Progenitor cell of endocrine pancreas (in vitro differentiated cells): ENCODE data around the gene RNASE7. TPM values are rescaled to one million over a fixed set of nuclear protein-coding genes. Genes with fewer than 3 reads are reported as not detected.

ENCODE experiments used
- DNase-seq: peaks from one replicate; pipeline ENCODE4 v3.0.0; 2021; ENCODE audit warnings: low spot score; ENCODE audit not compliant: unreplicated experiment
- H3K27ac Mint-ChIP-seq: 2 replicates; pipeline ENCODE4 v1.8.0; 2021; ENCODE audit warnings: mild to moderate bottlenecking, moderate library complexity, mixed read lengths
- H3K27me3 Mint-ChIP-seq: 2 replicates; pipeline ENCODE4 v1.8.0; 2021; ENCODE audit warnings: mixed read lengths
- H3K36me3 Mint-ChIP-seq: 2 replicates; pipeline ENCODE4 v1.8.0; 2022; ENCODE audit warnings: mixed read lengths; ENCODE audit not compliant: insufficient read depth
- H3K4me1 Mint-ChIP-seq: 2 replicates; pipeline ENCODE4 v1.8.0; 2021; ENCODE audit warnings: low read depth, mixed read lengths
- H3K4me3 Mint-ChIP-seq: 2 replicates; pipeline ENCODE4 v1.8.0; 2021; ENCODE audit warnings: low read depth, mild to moderate bottlenecking, moderate library complexity, mixed read lengths
- H3K9me3 Mint-ChIP-seq: 2 replicates; pipeline ENCODE4 v1.8.0; 2021; ENCODE audit warnings: low read depth, mixed read lengths
- CTCF ChIP-seq: fragments of 200-600 bp; sonication (generic); IDR thresholded peaks from one replicate; pipeline ENCODE4 v1.5.0; 2021; ENCODE audit warnings: antibody characterized with exemption, mild to moderate bottlenecking; ENCODE audit not compliant: unreplicated experiment
- total RNA-seq: library from RNA; stranded (reverse); gene quantifications from 2 replicates; pipeline ENCODE4 v1.2.1, GENCODE V29; 2021

The RNASE7 gene
- total RNA-seq, 1 donor from 2014 or later = not detected

GRCh38 chr14:21074398-21075272 lies 32.5 kb downstream of the RNASE7 start:
- no peak overlapping the region for H3K4me3 Mint-ChIP-seq
- H3K4me1 Mint-ChIP-seq = peaks cover 13% of the 10 kb centered on the region
- no peak for TF ChIP-seq CTCF
- no peaks in the 10 kb centered on the region for H3K9me3 Mint-ChIP-seq
- peaks cover 23% of the 10 kb centered on the region for H3K36me3 Mint-ChIP-seq
- no peaks in the 10 kb centered on the region for H3K27me3 Mint-ChIP-seq
- no peak overlapping the region for H3K27ac Mint-ChIP-seq
- DNase-seq = no peak

- H3K9me3 Mint-ChIP-seq = no peaks in the 10 kb centered on the region
- peaks cover 29% of the 10 kb centered on the region for H3K36me3 Mint-ChIP-seq
- DNase-seq = no peak
- no peaks in the 10 kb centered on the region for H3K27me3 Mint-ChIP-seq
- no peak for TF ChIP-seq CTCF
- no peak overlapping the region for H3K4me3 Mint-ChIP-seq
- no peak overlapping the region for H3K27ac Mint-ChIP-seq
- peaks cover 11% of the 10 kb centered on the region for H3K4me1 Mint-ChIP-seq
These were observed 33.7 kb downstream of the RNASE7 start for GRCh38 chr14:21075719-21076437.

GRCh38 chr14:21077672-21078071 lies 35.5 kb downstream of the RNASE7 start:
- Mint-ChIP-seq H3K4me1 (no peaks in the 10 kb centered on the region), H3K36me3 (peaks cover 32% of the 10 kb centered on the region), H3K4me3 (no peak overlapping the region), H3K27me3 (no peaks in the 10 kb centered on the region), H3K27ac (no peak overlapping the region), H3K9me3 (no peaks in the 10 kb centered on the region)
- TF ChIP-seq CTCF = no peak
- no peak for DNase-seq

GRCh38 chr14:21078287-21078686 lies 36.1 kb downstream of the RNASE7 start:
- Mint-ChIP-seq H3K36me3 (peaks cover 32% of the 10 kb centered on the region), H3K27ac (no peak overlapping the region), H3K4me3 (no peak overlapping the region), H3K9me3 (no peaks in the 10 kb centered on the region), H3K27me3 (no peaks in the 10 kb centered on the region), H3K4me1 (no peaks in the 10 kb centered on the region)
- DNase-seq = no peak
- TF ChIP-seq CTCF = no peak

- H3K36me3 Mint-ChIP-seq = peaks cover 30% of the 10 kb centered on the region
- H3K9me3 Mint-ChIP-seq = no peaks in the 10 kb centered on the region
- no peaks in the 10 kb centered on the region for H3K27me3 Mint-ChIP-seq
- TF ChIP-seq CTCF = no peak
- no peaks in the 10 kb centered on the region for H3K4me1 Mint-ChIP-seq
- no peak for DNase-seq
- no peak overlapping the region for H3K27ac Mint-ChIP-seq
- H3K4me3 Mint-ChIP-seq = no peak overlapping the region
These were observed 36.6 kb downstream of the RNASE7 start for GRCh38 chr14:21078726-21079125.
